T1000 (cell line): Measurements from ENCODE around the gene ANO1.

Source experiments
- DNase-seq: peaks from one replicate; lab custom pipeline; 2025; ENCODE audit warnings: mixed read lengths; lab: John Stamatoyannopoulos, UW

ANO1 gene

DNA sequence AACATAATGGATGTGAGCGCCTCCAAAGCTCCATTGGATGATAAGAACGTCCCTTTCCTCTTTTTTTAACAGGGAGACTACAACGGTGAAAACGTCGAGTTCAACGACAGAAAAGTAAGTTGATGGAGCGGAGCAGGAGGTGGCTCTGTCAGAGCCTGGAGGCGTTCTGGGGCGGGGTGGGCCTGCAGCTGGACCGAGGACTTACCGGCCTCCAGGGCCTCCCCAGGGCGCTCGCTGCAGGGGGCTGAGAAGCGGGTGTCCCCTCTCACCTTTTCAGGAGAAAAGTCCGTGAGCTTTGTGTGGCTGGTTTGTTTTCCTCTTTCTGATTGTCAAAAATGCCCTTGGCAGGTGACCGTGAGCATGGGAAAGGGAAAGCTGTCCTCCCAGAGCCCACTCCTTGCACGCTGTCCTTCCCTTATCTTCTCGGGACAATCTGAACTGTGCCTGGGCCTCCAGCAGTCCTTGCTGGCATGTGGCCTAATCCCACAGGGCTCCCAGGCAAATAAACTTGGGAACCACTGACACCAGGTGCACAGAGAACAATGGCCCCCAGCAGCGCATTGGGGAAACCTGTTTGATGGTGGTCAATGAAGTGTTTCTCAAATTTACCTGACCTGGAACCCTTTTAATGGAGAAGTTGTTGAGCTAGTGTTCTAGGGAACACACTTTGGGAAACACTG, 38.4 kb downstream of the ANO1 start:
- DNase-seq: no peak

DNA sequence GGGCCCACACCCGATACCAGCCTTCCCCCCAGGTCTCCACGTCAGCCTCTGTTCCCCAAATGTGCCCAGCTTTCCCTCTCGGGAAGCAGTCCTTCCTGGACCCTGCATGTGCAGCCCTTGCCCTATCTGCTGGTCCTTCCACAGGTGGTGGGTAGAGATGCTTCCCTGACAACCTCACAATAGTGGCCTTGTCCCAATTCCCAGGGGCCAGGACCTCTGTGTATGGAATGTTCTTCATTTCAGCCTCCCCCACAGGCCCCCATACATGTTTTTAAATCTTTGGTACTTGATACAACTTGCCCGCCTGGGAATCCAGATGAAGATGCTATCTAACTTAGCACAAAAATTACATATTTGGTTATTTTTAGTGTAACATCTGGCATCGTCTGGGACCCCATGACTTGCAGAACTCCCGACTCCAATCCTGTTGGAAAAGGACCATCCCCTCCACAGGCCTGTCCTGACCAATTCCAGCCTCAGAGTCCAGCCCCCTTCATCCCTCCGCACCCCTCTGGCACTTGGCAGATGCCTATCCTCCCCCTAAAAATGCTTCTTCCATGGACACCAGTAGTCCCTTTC, 39.5 kb downstream of the ANO1 start:
- DNase-seq: no peak

- DNase-seq: no peak
Observed at GRCh38 chr11:70118642-70119041, 40.5 kb downstream of the ANO1 start.

- no peak for DNase-seq
Observed at GRCh38 chr11:70119502-70119901, 41.4 kb downstream of the ANO1 start.

DNA sequence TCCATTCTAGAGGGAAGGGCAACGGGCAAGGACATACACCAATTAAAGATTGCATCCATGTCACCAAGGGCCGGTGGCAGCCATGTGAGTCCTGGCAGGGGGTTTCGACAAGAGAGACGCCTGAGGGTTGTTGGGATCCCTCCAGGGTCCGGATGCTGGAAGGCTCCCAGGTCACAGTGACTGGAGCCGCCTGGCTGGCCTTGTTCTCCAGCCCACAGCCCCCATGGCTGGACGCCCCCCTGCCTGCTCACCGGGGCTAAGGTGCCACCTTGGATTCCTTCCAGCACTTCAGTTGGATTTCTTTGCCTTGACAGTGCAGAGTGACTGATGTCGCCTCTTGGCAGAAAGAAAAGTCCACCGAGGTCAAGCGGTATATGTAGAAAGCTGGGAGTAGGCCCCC, 42.6 kb downstream of the ANO1 start:
- DNase-seq: no peak

GRCh38 chr11:70122490-70123198, 44.5 kb downstream of the ANO1 start:
- no peak for DNase-seq

- DNase-seq: no peak
Observed at GRCh38 chr11:70123711-70124110, 45.6 kb downstream of the ANO1 start.

DNA sequence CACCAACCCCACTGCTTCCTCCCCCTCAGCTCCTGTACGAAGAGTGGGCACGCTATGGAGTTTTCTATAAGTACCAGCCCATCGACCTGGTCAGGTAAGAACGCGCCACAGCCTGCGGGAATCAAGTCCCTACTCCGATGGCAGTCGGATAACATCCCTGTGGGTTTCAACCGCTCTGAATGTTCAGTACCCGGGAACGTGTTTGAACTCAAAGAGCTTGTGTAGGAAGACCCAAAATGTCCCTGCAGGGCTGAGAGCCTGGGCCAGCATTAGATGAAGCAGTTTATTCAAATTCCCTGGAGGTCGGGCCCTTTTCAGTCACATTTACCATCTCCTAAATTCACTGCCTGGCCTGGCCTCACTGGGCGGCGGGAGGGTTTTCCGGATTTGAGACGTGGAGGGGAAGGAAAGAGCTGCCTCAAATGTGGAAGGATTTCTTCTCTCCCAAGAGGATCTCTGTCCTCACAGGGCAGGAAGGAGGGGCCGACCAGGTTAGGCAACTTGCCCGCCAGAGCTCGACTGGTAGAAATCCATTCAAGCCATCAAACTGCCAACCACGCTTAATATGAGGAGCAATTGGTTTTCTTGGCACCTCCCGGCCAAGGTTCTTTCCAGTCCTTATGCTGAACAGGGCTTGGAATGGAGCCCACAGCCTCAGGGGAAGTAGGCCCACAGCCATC, 46.3 kb downstream of the ANO1 start:
- no peak for DNase-seq

GRCh38 chr11:70126494-70126893, 48.4 kb downstream of the ANO1 start:
- DNase-seq: no peak

- DNase-seq: no peak
Observed at GRCh38 chr11:70127653-70128434, 49.7 kb downstream of the ANO1 start.

GRCh38 chr11:70128435-70128906, 50.4 kb downstream of the ANO1 start:
- no peak for DNase-seq

- no peak for DNase-seq
Observed at GRCh38 chr11:70129051-70129592, 51.0 kb downstream of the ANO1 start.

GRCh38 chr11:70130636-70131035, 52.5 kb downstream of the ANO1 start:
- no peak for DNase-seq

DNA sequence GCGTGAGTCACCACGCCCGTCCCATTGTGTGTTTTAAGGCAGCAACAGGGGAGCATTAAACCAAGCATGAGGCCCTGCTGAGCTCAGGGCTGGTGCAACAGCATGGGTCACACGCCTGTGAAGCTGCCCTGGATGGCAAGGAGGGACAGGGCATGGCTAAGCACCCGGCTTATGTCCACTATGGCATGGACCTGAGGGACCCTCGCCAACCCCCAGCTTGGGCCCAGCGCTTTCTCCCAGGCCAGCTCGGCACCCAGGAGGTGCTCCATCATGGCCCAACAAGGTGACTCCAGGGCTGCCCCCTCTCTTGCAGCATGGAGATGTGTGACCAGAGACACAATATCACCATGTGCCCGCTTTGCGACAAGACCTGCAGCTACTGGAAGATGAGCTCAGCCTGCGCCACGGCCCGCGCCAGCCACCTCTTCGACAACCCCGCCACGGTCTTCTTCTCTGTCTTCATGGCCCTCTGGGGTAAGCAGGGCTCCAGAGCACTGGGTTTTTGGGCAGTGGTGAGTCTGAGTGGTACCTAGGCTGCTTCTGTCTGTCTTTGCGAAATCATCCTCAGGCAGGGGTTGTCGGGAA, 53.6 kb downstream of the ANO1 start:
- DNase-seq: no peak

DNA sequence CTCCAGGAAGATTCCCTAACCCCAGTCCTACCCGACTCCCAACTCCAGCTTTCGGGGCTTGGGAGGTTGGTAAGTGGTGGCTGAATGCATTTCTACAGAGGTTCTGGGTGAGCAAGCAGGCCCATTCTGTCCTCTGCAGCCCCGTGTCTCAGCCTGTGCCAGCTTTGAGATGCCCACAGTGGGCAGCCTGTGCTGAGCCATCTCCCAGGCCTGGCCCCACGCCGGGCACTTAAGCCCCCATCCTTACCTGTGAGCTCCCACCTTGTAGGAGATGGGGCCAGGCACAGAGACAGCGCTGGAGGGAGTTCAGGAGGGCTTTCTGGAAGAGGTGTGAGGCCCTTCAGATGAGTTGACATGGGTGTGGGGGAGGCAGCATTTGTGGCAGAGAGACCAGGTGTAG, 54.5 kb downstream of the ANO1 start:
- DNase-seq: no peak

DNA sequence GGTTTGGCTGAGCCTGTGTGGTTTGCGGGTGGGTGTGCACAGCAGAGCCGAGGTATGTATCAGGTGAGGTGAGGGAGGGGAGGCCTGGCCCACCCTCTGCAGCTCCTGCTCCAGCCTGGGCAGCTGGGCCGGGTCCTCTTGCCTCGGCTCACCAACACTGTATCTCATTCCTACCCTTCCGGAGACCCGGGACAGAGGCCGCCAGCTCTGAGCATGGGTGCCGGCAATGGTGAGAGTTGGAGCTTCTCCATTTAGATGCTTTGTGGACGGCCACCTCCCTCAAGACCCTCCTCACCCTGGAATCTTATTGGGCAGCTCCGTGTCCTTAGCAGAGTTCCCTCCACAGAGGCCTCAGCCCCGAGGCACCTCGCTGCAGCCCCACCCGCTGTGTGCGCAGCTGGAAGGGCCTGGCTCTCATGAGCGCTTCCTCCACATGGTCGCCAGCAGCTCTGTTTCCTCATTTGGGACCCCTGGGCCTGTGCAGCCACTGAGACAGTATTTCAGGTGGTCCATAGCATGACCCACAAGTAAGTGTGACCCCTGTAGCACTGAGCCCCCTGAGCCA, 55.7 kb downstream of the ANO1 start:
- DNase-seq: no peak

GRCh38 chr11:70134490-70134889, 56.4 kb downstream of the ANO1 start:
- DNase-seq: no peak

DNA sequence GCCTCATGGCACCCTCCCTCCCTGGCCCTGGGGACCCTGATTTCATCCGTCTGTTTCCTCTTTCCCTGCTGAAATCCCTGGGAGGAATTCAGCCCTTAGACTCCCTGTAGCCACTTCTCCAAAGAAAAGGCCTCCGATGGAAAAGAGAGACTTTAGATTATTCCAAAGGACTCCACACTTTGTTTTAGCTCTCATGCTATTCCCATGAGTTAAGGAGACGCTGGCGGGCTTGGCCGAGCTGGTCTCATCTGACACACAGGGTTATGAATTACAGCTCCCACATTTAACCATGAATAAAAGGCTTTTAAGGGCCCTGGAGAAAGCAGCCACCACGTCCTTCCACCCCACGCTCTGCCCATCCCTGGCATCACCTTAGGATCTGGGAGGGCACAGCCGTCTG, 57.0 kb downstream of the ANO1 start:
- no peak for DNase-seq

GRCh38 chr11:70135625-70136059, 57.5 kb downstream of the ANO1 start:
- DNase-seq: no peak

DNA sequence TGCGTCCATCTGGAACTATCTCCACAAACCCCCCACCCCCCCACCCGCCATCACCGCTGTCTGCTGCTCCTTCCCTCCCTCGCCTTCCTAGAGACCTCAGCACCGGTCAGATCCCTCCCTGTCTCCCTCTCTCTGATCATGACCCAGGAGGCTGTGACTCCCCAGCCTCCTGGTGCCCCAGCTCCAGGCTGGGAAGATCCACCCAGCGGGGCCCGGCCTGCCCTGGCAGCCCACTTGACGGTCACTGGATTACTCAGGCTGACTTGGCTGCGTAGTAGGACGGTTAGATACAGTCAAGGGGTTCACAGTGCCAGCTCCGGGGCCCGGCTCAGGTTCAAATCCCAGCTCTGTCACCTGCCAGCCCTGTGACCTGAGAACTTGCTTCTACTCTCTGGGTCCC, 59.3 kb downstream of the ANO1 start:
- DNase-seq: no peak

DNA sequence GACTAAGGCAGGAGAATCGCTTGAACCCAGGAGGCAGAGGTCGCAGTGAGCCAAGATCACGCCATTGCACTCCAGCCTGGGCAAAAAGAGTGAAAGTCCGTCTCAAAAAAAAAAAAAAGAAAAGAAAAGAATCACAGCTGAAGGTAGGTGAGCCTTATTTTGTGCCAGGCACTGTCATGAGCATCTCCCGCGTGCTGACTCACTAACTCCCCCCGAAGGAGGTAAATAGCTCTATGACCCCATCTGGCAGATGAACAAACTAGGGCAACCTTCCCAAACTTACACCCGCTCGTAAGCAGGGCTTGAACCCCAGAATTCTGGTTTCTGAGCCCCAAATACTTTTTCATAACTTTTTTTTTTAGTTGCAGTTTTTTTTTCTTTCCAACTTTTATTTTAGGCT, 60.3 kb downstream of the ANO1 start:
- DNase-seq: no peak
